GM12801 (cell line): ENCODE data around the gene ID2.

Experiments used
- CTCF ChIP-seq: IDR thresholded peaks from one replicate; pipeline ENCODE4 v1.5.1; 2011; ENCODE audit warnings: control low read depth; ENCODE audit not compliant: insufficient read length; ENCODE audit errors: extremely low read depth

Gene ID2

GRCh38 chr2:8671176-8671575, 10.7 kb upstream of the ID2 start:
- TF ChIP-seq CTCF, result no peak

GRCh38 chr2:8671802-8672201, 10.1 kb upstream of the ID2 start:
- no peak for TF ChIP-seq CTCF

GRCh38 chr2:8672940-8673339, 8.9 kb upstream of the ID2 start:
- TF ChIP-seq CTCF, result no peak

GRCh38 chr2:8673381-8673780, 8.5 kb upstream of the ID2 start:
- no peak for TF ChIP-seq CTCF

GRCh38 chr2:8674420-8675009, 7.3 kb upstream of the ID2 start:
- no peak for TF ChIP-seq CTCF

GRCh38 chr2:8675543-8675942, 6.3 kb upstream of the ID2 start:
- no peak for TF ChIP-seq CTCF

GRCh38 chr2:8676191-8676920, 5.5 kb upstream of the ID2 start:
- TF ChIP-seq CTCF, result no peak
